A549 (cell line): ENCODE measurements around the gene BTBD8. TPM values are rescaled to one million over a fixed set of nuclear protein-coding genes. Genes with fewer than 3 reads are reported as not detected.
"Not testable (repeated sequence)": the region's sequence is repeated elsewhere in the genome, so short reads cannot be mapped to it uniquely, and the experiment has no call there.

ENCODE experiments used
- ATAC-seq, 2 experiments: fragments of 200-7000 bp in 1 of 2; fragments of >200 bp in 1 of 2; cut with Nextera tagmentation in 1 of 2; cut with Tn5 transposase in 1 of 2; 3 replicates each; pipeline versions ENCODE4 v1.8.0 to v1.9.1; 2018 to 2020; ENCODE audit warnings: mild to moderate bottlenecking in 1 of 2, moderate library complexity in 1 of 2
- CTCF ChIA-PET: fragments of 300-600 bp; sonication (Branson Sonifier 250); formaldehyde crosslinking; extraction: SDS; loops from one replicate; lab custom pipeline; 2021; ENCODE audit warnings: antibody characterized with exemption, inconsistent platforms; lab: Yijun Ruan, JAX
- POLR2A ChIA-PET: fragments of 350-600 bp; formaldehyde crosslinking; extraction: SDS; loops from one replicate; lab custom pipeline; 2021; ENCODE audit warnings: antibody characterized with exemption, inconsistent platforms; lab: Yijun Ruan, JAX
- DNase-seq, 2 experiments: peaks; one replicate each; pipeline versions ENCODE4 v3.0.0 to v3.0.0-alpha.2; 2011 to 2016; ENCODE audit warnings: low read depth in 1 of 2, low spot score in 1 of 2
- FAIRE-seq: peaks from 2 replicates; lab custom pipeline; 2011; peaks lifted over from hg19 to GRCh38; lab: Jason Lieb, UNC
- H3K27ac ChIP-seq, 2 experiments: fragments of >200 bp; sonication (Bioruptor Twin); formaldehyde crosslinking; 3 replicates each; pipeline ENCODE4 v1.5.1; 2016 to 2017
- H3K4me1 ChIP-seq: fragments of >200 bp; sonication (Bioruptor Twin); formaldehyde crosslinking; 3 replicates; pipeline ENCODE4 v1.6.1; 2016
- H3K4me2 ChIP-seq: fragments of >200 bp; sonication (Bioruptor Twin); formaldehyde crosslinking; 3 replicates; pipeline ENCODE4 v1.6.1; 2016
- H3K4me3 ChIP-seq: fragments of >200 bp; sonication (Bioruptor Twin); formaldehyde crosslinking; 3 replicates; pipeline ENCODE4 v1.5.1; 2016
- H3K9me3 ChIP-seq: fragments of >200 bp; sonication (Bioruptor Twin); formaldehyde crosslinking; 3 replicates; pipeline ENCODE4 v1.6.1; 2016
- BHLHE40 ChIP-seq: IDR thresholded peaks from 2 replicates; pipeline ENCODE4 v1.6.1; 2012; ENCODE audit warnings: low read depth, low read length, inconsistent platforms
- CBX2 ChIP-seq: fragments of 200-600 bp; sonication (generic); IDR thresholded peaks from 2 replicates; pipeline ENCODE4 v1.6.1; 2016; ENCODE audit warnings: low read depth, mild to moderate bottlenecking, borderline replicate concordance
- CHD2 ChIP-seq: fragments of 150-350 bp; IDR thresholded peaks from 2 replicates; pipeline ENCODE4 v1.6.1; 2014; ENCODE audit warnings: low read length; ENCODE audit not compliant: partially characterized antibody
- E2F6 ChIP-seq: IDR thresholded peaks from 2 replicates; pipeline ENCODE4 v1.6.1; 2012; ENCODE audit warnings: low read depth, borderline replicate concordance
- EHMT2 ChIP-seq: fragments of 200-600 bp; sonication (generic); IDR thresholded peaks from 2 replicates; pipeline ENCODE4 v1.6.1; 2016; ENCODE audit warnings: antibody characterized with exemption, low read depth, mild to moderate bottlenecking, moderate library complexity
- EP300 ChIP-seq, 2 experiments: fragments of >200 bp; sonication (Bioruptor Twin); formaldehyde crosslinking; IDR thresholded peaks; 2 replicates in 1 of 2; 3 replicates in 1 of 2; pipeline ENCODE4 v1.6.1; 2016 to 2017
- ESRRA ChIP-seq: fragments of 150-350 bp; IDR thresholded peaks from 2 replicates; pipeline ENCODE4 v1.6.1; 2014; ENCODE audit warnings: mild to moderate bottlenecking, low read length, borderline replicate concordance
- GATA3 ChIP-seq: IDR thresholded peaks from 2 replicates; pipeline ENCODE4 v1.6.1; 2012; ENCODE audit warnings: borderline replicate concordance
- HDAC2 ChIP-seq: fragments of 200-600 bp; sonication (generic); IDR thresholded peaks from 2 replicates; pipeline ENCODE4 v1.6.1; 2016
- HMGXB4 ChIP-seq: fragments of 250-450 bp; sonication (Bioruptor Pico); IDR thresholded peaks from 2 replicates; pipeline ENCODE4 v1.5.0; 2021; ENCODE audit warnings: mild to moderate bottlenecking, moderate library complexity, borderline replicate concordance
- HOXB13 ChIP-seq: fragments of 250-450 bp; sonication (Bioruptor Pico); IDR thresholded peaks from 2 replicates; pipeline ENCODE4 v1.5.0; 2020; ENCODE audit warnings: low read depth, mild to moderate bottlenecking, moderate library complexity
- HOXB5 ChIP-seq: fragments of 250-450 bp; sonication (Bioruptor Pico); IDR thresholded peaks from 2 replicates; pipeline ENCODE4 v1.5.0; 2020; ENCODE audit warnings: mild to moderate bottlenecking, moderate library complexity
- JUN ChIP-seq, 2 experiments: fragments of >200 bp; sonication (Bioruptor Twin); formaldehyde crosslinking; IDR thresholded peaks; 2 replicates in 1 of 2; 3 replicates in 1 of 2; pipeline ENCODE4 v1.6.1; 2016 to 2017
- KDM5A ChIP-seq: fragments of 200-600 bp; sonication (generic); IDR thresholded peaks from 2 replicates; pipeline ENCODE4 v1.6.1; 2016; ENCODE audit warnings: antibody characterized with exemption, mild to moderate bottlenecking
- MAX ChIP-seq: IDR thresholded peaks from 2 replicates; pipeline ENCODE4 v1.6.1; 2012
- MAZ ChIP-seq: fragments of 150-350 bp; IDR thresholded peaks from 2 replicates; pipeline ENCODE4 v1.6.1; 2014; ENCODE audit warnings: antibody characterized with exemption, low read depth, low read length, borderline replicate concordance
- MYC ChIP-seq: IDR thresholded peaks from 2 replicates; pipeline ENCODE4 v1.6.1; 2012; ENCODE audit warnings: mild to moderate bottlenecking, inconsistent platforms, low read length, improper control_type of control experiment, borderline replicate concordance
- NFE2L2 ChIP-seq: fragments of 150-350 bp; conservative IDR thresholded peaks from 2 replicates; pipeline ENCODE4 v1.6.1; 2014; ENCODE audit warnings: low read length
- PBX3 ChIP-seq: IDR thresholded peaks from 2 replicates; pipeline ENCODE4 v1.6.1; 2012
- POLR2AphosphoS2 ChIP-seq: conservative IDR thresholded peaks from 2 replicates; pipeline ENCODE4 v1.6.1; 2012; ENCODE audit warnings: low read length, improper control_type of control experiment, inconsistent platforms
- RARB ChIP-seq: fragments of 250-450 bp; sonication (Bioruptor Pico); IDR thresholded peaks from 2 replicates; pipeline ENCODE4 v1.8.0; 2021; ENCODE audit warnings: mild to moderate bottlenecking, moderate library complexity
- RNF2 ChIP-seq: fragments of 200-600 bp; sonication (generic); IDR thresholded peaks from 2 replicates; pipeline ENCODE4 v1.6.1; 2016; ENCODE audit warnings: low read depth, mild to moderate bottlenecking, antibody characterized with exemption, moderate library complexity, borderline replicate concordance
- SREBF2 ChIP-seq: fragments of 450-650 bp; IDR thresholded peaks from 2 replicates; pipeline ENCODE4 v1.6.1; 2014; ENCODE audit warnings: mild to moderate bottlenecking, moderate library complexity
- WGBS: methylation state at CpG from one replicate; pipeline ENCODE4 v1.1.6; 2017; ENCODE audit errors: missing lambda C conversion rate; 5-methylcytosine and 5-hydroxymethylcytosine counted together
- polyA plus RNA-seq, 4 experiments: library from polyadenylated mRNA; depleted of rRNA in 3 of 4; stranded (reverse); fragments of >200 nt; fragmentation: RNase III in 1 of 4; extraction: RNeasy Plus Mini Kit Qiagen cat#74134 plus additional on column Dnase treatment in 1 of 4; gene quantifications; 2 replicates in 3 of 4; 3 replicates in 1 of 4; pipeline ENCODE4 v1.2.3, GENCODE V29; 2011 to 2017

The BTBD8 gene
- polyA plus RNA-seq, 2 of the 4 experiments (the other 2 are of a cell fraction): 0.80 to 2.5 TPM

- Histone ChIP-seq H3K4me3 (no peak overlapping the region), H3K9me3 (no peaks in the 10 kb centered on the region), H3K4me1 (no peaks in the 10 kb centered on the region), H3K27ac (no peak overlapping the region), H3K4me2 (no peak overlapping the region)
- POLR2A ChIA-PET: no interaction called here
- DNase-seq (no peak), ATAC-seq (no peak), FAIRE-seq (no peak)
- WGBS: 84% methylated on average over 8 of the region's 8 CpGs
- CTCF ChIA-PET: no interaction called here
- no peak for TF ChIP-seq CHD2
- TF ChIP-seq HMGXB4 (CRISPR knock-in tag): no peak
- TF ChIP-seq MYC: no peak
Observed at GRCh38 chr1:92066321-92066720, 13.8 kb upstream of the BTBD8 start.

GRCh38 chr1:92070892-92071291 lies 9.3 kb upstream of the BTBD8 start:
- Histone ChIP-seq H3K4me2 (no peak overlapping the region), H3K4me3 (no peak overlapping the region)
- POLR2A ChIA-PET: no interaction called here
- TF ChIP-seq SREBF2 (no peak), EHMT2 (no peak), BHLHE40 (no peak), MAZ (no peak), JUN (IDR thresholded peaks at IDR 0.05) (no peak), HOXB5 (CRISPR knock-in tag) (no peak)
- TF ChIP-seq, all 56 proteins: peak for 0
- WGBS: 88% methylated on average over 2 of the region's 2 CpGs
- ATAC-seq (no peak), DNase-seq (no peak), FAIRE-seq (no peak)
- Histone ChIP-seq H3K27ac (no peak overlapping the region), H3K9me3 (no peaks in the 10 kb centered on the region), H3K4me1 (no peaks in the 10 kb centered on the region)
- CTCF ChIA-PET: interaction anchor here (0.6 kb wide), 1 partner anchor 9 kb away, joined by 3 read pairs; the partner anchor contains the start of gene BTBD8

GRCh38 chr1:92074446-92074845 lies 5.7 kb upstream of the BTBD8 start:
- H3K4me3 ChIP-seq, H3K4me2 ChIP-seq, H3K9me3 ChIP-seq, H3K27ac ChIP-seq, ATAC-seq, H3K4me1 ChIP-seq, POLR2A ChIA-PET, DNase-seq, FAIRE-seq: not testable (repeated sequence)
- CTCF ChIA-PET: interaction anchor here (0.7 kb wide), 1 partner anchor 88 kb away, joined by 3 read pairs; no protein-coding TSS in a partner anchor

GRCh38 chr1:92075311-92075710 lies 4.8 kb upstream of the BTBD8 start, which contains the start of gene SETSIP:
SETSIP (minus strand) TSS chr1:92075411; CDS start chr1:92075411, 0 bp downstream.
- Histone ChIP-seq H3K27ac (no peak within 1 kb of the TSS), H3K4me2 (no peak within 1 kb of the TSS), H3K4me1 (peaks cover 3% of the 10 kb centered on the region; the same call in 1 of the 3 replicates), H3K4me3 (no peak within 1 kb of the TSS), H3K9me3 (no peaks in the 10 kb centered on the region)
- FAIRE-seq (no peak), ATAC-seq (no peak), DNase-seq (no peak)
- POLR2A ChIA-PET: no interaction called here
- WGBS: 47% methylated on average over 3 of the region's 3 CpGs
- CTCF ChIA-PET: no interaction called here
- no peak for TF ChIP-seq RNF2
- TF ChIP-seq NFE2L2: no peak
- no peak for TF ChIP-seq EHMT2
- TF ChIP-seq EP300 (IDR thresholded peaks at IDR 0.05): no peak
- no peak for TF ChIP-seq MAX
- TF ChIP-seq HMGXB4 (CRISPR knock-in tag): no peak
- TF ChIP-seq E2F6: no peak
- TF ChIP-seq MAZ: no peak
- TF ChIP-seq GATA3: no peak
- TF ChIP-seq HDAC2: no peak
- TF ChIP-seq POLR2AphosphoS2: no peak
- TF ChIP-seq PBX3: no peak
- no peak for TF ChIP-seq ESRRA
- no peak for TF ChIP-seq BHLHE40
- TF ChIP-seq HOXB5 (CRISPR knock-in tag): no peak
- no peak for TF ChIP-seq HOXB13 (CRISPR knock-in tag)
- TF ChIP-seq RARB (CRISPR knock-in tag): no peak
- TF ChIP-seq CBX2: no peak
- no peak for TF ChIP-seq KDM5A
